SK-N-SH treated with all-trans-retinoic acid at 6 μM for 48 hours (cell line): ENCODE data around the gene CDC26.
"Not testable (repeated sequence)": the region's sequence is repeated elsewhere in the genome, so short reads cannot be mapped to it uniquely, and the experiment has no call there.

Experiments
- ATAC-seq: fragments of 200-7000 bp; cut with Tn5 transposase; 3 replicates; pipeline ENCODE4 v1.9.1; 2020; ENCODE audit warnings: mild to moderate bottlenecking, moderate library complexity
- ARNTL ChIP-seq: fragments of 450-650 bp; formaldehyde crosslinking; IDR thresholded peaks from 2 replicates; pipeline ENCODE4 v1.5.0; 2020; ENCODE audit warnings: low read depth, mild to moderate bottlenecking, moderate library complexity, borderline replicate concordance
- BACH2 ChIP-seq: fragments of 250-450 bp; sonication (Bioruptor Pico); IDR thresholded peaks from 2 replicates; pipeline ENCODE4 v1.9.0; 2021; ENCODE audit warnings: mild to moderate bottlenecking, borderline replicate concordance
- CREB5 ChIP-seq: fragments of 250-450 bp; sonication (Bioruptor Pico); IDR thresholded peaks from 2 replicates; pipeline ENCODE4 v1.5.1; 2020; ENCODE audit warnings: low read depth, mild to moderate bottlenecking, moderate library complexity
- CSDC2 ChIP-seq: fragments of 250-450 bp; sonication (Bioruptor Pico); IDR thresholded peaks from 2 replicates; pipeline ENCODE4 v1.5.0; 2020; ENCODE audit warnings: mild to moderate bottlenecking, moderate library complexity
- CSRNP3 ChIP-seq: fragments of 250-450 bp; sonication (Bioruptor Pico); IDR thresholded peaks from 2 replicates; pipeline ENCODE4 v1.5.1; 2021; ENCODE audit warnings: mild to moderate bottlenecking, moderate library complexity
- ESRRG ChIP-seq: fragments of 250-450 bp; sonication (Bioruptor Pico); IDR thresholded peaks from 2 replicates; pipeline ENCODE4 v1.6.1; 2021; ENCODE audit warnings: mild to moderate bottlenecking
- OSR1 ChIP-seq: fragments of 250-450 bp; sonication (Bioruptor Pico); IDR thresholded peaks from 2 replicates; pipeline ENCODE4 v1.8.0; 2022; ENCODE audit warnings: moderate library complexity, mild to moderate bottlenecking, inconsistent platforms
- PATZ1 ChIP-seq: fragments of 250-450 bp; sonication (Bioruptor Pico); IDR thresholded peaks from 2 replicates; pipeline ENCODE4 v1.8.0; 2020; ENCODE audit warnings: mild to moderate bottlenecking, moderate library complexity, borderline replicate concordance
- PPARA ChIP-seq: fragments of 250-450 bp; sonication (Bioruptor Pico); IDR thresholded peaks from 2 replicates; pipeline ENCODE4 v1.5.0; 2020; ENCODE audit warnings: mild to moderate bottlenecking, borderline replicate concordance
- RARB ChIP-seq: fragments of 250-450 bp; sonication (Bioruptor Pico); IDR thresholded peaks from 2 replicates; pipeline ENCODE4 v1.8.0; 2021; ENCODE audit warnings: mild to moderate bottlenecking, moderate library complexity
- SNAI2 ChIP-seq: fragments of 250-450 bp; sonication (Bioruptor Pico); IDR thresholded peaks from 2 replicates; pipeline ENCODE4 v1.5.0; 2020; ENCODE audit warnings: mild to moderate bottlenecking, moderate library complexity
- TCF4 ChIP-seq: fragments of 250-450 bp; sonication (Bioruptor Pico); IDR thresholded peaks from 2 replicates; pipeline ENCODE4 v1.8.0; 2021; ENCODE audit warnings: mild to moderate bottlenecking, moderate library complexity, borderline replicate concordance
- TOX ChIP-seq: fragments of 250-450 bp; sonication (Bioruptor Pico); IDR thresholded peaks from 2 replicates; pipeline ENCODE4 v1.8.0; 2021; ENCODE audit warnings: mild to moderate bottlenecking, moderate library complexity, borderline replicate concordance
- ZC3H10 ChIP-seq: fragments of 250-450 bp; sonication (Bioruptor Pico); IDR thresholded peaks from 2 replicates; pipeline ENCODE4 v1.5.1; 2021; ENCODE audit warnings: mild to moderate bottlenecking, moderate library complexity
- ZFP3 ChIP-seq: fragments of 250-450 bp; sonication (Bioruptor Pico); IDR thresholded peaks from 2 replicates; pipeline ENCODE4 v1.5.0; 2020; ENCODE audit warnings: mild to moderate bottlenecking, moderate library complexity
- ZFP30 ChIP-seq: fragments of 450-650 bp; formaldehyde crosslinking; IDR thresholded peaks from 2 replicates; pipeline ENCODE4 v1.5.0; 2022; ENCODE audit warnings: mild to moderate bottlenecking, moderate library complexity
- ZNF565 ChIP-seq: fragments of 450-650 bp; formaldehyde crosslinking; conservative IDR thresholded peaks from 2 replicates; pipeline ENCODE4 v1.5.0; 2020; ENCODE audit warnings: low read depth, mild to moderate bottlenecking, moderate library complexity
- ZNF70 ChIP-seq: fragments of 450-650 bp; formaldehyde crosslinking; IDR thresholded peaks from 2 replicates; pipeline ENCODE4 v1.5.0; 2020; ENCODE audit warnings: mild to moderate bottlenecking, moderate library complexity
- ZNF8 ChIP-seq: fragments of 450-650 bp; formaldehyde crosslinking; IDR thresholded peaks from 2 replicates; pipeline ENCODE4 v1.5.0; 2020; ENCODE audit warnings: mild to moderate bottlenecking, moderate library complexity
- TF ChIP-seq, protein P1 (sequence below): fragments of 250-450 bp; sonication (Bioruptor Pico); IDR thresholded peaks from 2 replicates; pipeline ENCODE4 v1.5.0; 2020; ENCODE audit warnings: mild to moderate bottlenecking, moderate library complexity
- TF ChIP-seq, protein P2 (sequence below): fragments of 250-450 bp; sonication (Bioruptor Pico); IDR thresholded peaks from 2 replicates; pipeline ENCODE4 v1.8.0; 2021; ENCODE audit warnings: low read depth, mild to moderate bottlenecking, moderate library complexity, borderline replicate concordance

The CDC26 gene

GRCh38 chr9:113237026-113237425 is 38.3 kb downstream of the CDC26 start:
- no peak for TF ChIP-seq ESRRG (CRISPR knock-in tag)
- no peak for TF ChIP-seq SNAI2 (CRISPR knock-in tag)
- no peak for TF ChIP-seq PATZ1 (CRISPR knock-in tag)
- no peak for TF ChIP-seq CSRNP3
- TF ChIP-seq CREB5 (CRISPR knock-in tag) = no peak
- TF ChIP-seq TCF4 (CRISPR knock-in tag) = no peak
- no peak for TF ChIP-seq ZFP30 (CRISPR knock-in tag)
- no peak for TF ChIP-seq ZFP3 (CRISPR knock-in tag)
- TF ChIP-seq ZC3H10 (CRISPR knock-in tag) = no peak
- TF ChIP-seq ZNF565 (CRISPR knock-in tag) = no peak
- TF ChIP-seq ZNF70 (CRISPR knock-in tag) = no peak
- no peak for ATAC-seq

DNA sequence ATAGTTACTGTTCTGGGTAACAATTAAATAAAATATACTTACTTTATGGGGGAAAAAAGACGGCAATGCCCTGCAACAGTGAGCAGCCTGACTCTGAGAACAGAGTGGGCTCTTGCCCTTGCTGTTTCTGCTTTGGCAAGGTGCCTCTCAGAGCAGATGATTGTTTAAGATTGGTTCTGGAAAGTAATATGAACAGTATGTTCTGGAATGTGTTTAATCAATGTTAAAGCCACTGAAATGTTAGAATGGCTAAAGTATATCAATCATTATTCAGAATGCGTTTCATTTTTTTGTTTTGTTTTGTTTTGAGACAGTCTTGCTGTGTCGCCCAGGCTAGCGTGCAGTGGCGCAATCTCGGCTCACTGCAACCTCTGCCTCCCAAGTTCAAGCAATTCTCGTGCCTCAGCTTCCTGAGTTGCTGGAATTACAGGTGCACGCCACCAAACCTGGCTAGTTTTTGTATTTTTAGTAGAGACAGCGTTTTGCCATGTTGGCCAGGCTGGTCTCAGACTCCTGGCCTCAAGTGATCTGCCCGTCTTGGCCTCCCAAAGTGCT is 39.6 kb downstream of the CDC26 start:
- not testable (repeated sequence) for ATAC-seq

GRCh38 chr9:113231701-113232100 is 43.7 kb downstream of the CDC26 start:
- ATAC-seq = no peak
- TF ChIP-seq TOX (CRISPR knock-in tag) (no peak), ARNTL (CRISPR knock-in tag) (no peak), ZNF8 (CRISPR knock-in tag) (no peak), BACH2 (CRISPR knock-in tag) (no peak), OSR1 (CRISPR knock-in tag) (no peak), PATZ1 (CRISPR knock-in tag) (no peak), PPARA (CRISPR knock-in tag) (no peak), CREB5 (CRISPR knock-in tag) (no peak), CSDC2 (CRISPR knock-in tag) (no peak), SNAI2 (CRISPR knock-in tag) (no peak), RARB (CRISPR knock-in tag) (no peak), CSRNP3 (no peak)
- TF ChIP-seq, protein P1, sequence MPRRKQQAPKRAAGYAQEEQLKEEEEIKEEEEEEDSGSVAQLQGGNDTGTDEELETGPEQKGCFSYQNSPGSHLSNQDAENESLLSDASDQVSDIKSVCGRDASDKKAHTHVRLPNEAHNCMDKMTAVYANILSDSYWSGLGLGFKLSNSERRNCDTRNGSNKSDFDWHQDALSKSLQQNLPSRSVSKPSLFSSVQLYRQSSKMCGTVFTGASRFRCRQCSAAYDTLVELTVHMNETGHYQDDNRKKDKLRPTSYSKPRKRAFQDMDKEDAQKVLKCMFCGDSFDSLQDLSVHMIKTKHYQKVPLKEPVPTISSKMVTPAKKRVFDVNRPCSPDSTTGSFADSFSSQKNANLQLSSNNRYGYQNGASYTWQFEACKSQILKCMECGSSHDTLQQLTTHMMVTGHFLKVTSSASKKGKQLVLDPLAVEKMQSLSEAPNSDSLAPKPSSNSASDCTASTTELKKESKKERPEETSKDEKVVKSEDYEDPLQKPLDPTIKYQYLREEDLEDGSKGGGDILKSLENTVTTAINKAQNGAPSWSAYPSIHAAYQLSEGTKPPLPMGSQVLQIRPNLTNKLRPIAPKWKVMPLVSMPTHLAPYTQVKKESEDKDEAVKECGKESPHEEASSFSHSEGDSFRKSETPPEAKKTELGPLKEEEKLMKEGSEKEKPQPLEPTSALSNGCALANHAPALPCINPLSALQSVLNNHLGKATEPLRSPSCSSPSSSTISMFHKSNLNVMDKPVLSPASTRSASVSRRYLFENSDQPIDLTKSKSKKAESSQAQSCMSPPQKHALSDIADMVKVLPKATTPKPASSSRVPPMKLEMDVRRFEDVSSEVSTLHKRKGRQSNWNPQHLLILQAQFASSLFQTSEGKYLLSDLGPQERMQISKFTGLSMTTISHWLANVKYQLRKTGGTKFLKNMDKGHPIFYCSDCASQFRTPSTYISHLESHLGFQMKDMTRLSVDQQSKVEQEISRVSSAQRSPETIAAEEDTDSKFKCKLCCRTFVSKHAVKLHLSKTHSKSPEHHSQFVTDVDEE = no peak
- TF ChIP-seq, protein P2, sequence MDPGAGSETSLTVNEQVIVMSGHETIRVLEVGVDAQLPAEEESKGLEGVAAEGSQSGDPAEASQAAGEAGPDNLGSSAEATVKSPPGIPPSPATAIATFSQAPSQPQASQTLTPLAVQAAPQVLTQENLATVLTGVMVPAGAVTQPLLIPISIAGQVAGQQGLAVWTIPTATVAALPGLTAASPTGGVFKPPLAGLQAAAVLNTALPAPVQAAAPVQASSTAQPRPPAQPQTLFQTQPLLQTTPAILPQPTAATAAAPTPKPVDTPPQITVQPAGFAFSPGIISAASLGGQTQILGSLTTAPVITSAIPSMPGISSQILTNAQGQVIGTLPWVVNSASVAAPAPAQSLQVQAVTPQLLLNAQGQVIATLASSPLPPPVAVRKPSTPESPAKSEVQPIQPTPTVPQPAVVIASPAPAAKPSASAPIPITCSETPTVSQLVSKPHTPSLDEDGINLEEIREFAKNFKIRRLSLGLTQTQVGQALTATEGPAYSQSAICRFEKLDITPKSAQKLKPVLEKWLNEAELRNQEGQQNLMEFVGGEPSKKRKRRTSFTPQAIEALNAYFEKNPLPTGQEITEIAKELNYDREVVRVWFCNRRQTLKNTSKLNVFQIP = no peak
